Activated effector memory CD4-positive, alpha-beta T cell treated with anti-CD3 and anti-CD28 coated beads, Interleukin-2, amount 50 U/mL, for 16 hours (primary cell): ENCODE results near the gene ARRDC2.
"Not testable (repeated sequence)": the region's sequence is repeated elsewhere in the genome, so short reads cannot be mapped to it uniquely, and the experiment has no call there.

Source experiments
- DNase-seq: peaks from one replicate; pipeline ENCODE4 v3.0.0-alpha.2; 2020

Gene ARRDC2

GRCh38 chr19:18017275-18018083 is 9.5 kb downstream of the ARRDC2 start:
- DNase-seq: no peak

GRCh38 chr19:18020212-18021085 is 12.5 kb downstream of the ARRDC2 start:
- DNase-seq: no peak

GRCh38 chr19:18021121-18021755 is 13.3 kb downstream of the ARRDC2 start:
- DNase-seq: peak; percentile 90

GRCh38 chr19:18023622-18024251 is 15.8 kb downstream of the ARRDC2 start:
- DNase-seq: peak; percentile 85

- no peak for DNase-seq
Measured at GRCh38 chr19:18027151-18027550, 19.2 kb downstream of the ARRDC2 start.

- no peak for DNase-seq
Measured at GRCh38 chr19:18029617-18030338, 21.8 kb downstream of the ARRDC2 start.

- DNase-seq: not testable (repeated sequence)
Measured at GRCh38 chr19:18031401-18031800, 23.4 kb downstream of the ARRDC2 start.

GRCh38 chr19:18032102-18032501 is 24.1 kb downstream of the ARRDC2 start:
- not testable (repeated sequence) for DNase-seq

GRCh38 chr19:18041054-18041453 is 33.1 kb downstream of the ARRDC2 start:
- DNase-seq: no peak

GRCh38 chr19:18043676-18044075 is 35.7 kb downstream of the ARRDC2 start:
- DNase-seq: no peak

GRCh38 chr19:18044825-18045304 is 36.9 kb downstream of the ARRDC2 start:
- DNase-seq: peak; percentile 94

GRCh38 chr19:18045307-18046050 is 37.5 kb downstream of the ARRDC2 start:
- no peak for DNase-seq

GRCh38 chr19:18046059-18046718 is 38.2 kb downstream of the ARRDC2 start:
- DNase-seq: peak; percentile 70

GRCh38 chr19:18049385-18049784 is 41.4 kb downstream of the ARRDC2 start:
- no peak for DNase-seq

- no peak for DNase-seq
Measured at GRCh38 chr19:18051887-18052286, 43.9 kb downstream of the ARRDC2 start.

GRCh38 chr19:18053576-18054219 is 45.7 kb downstream of the ARRDC2 start:
- no peak for DNase-seq

GRCh38 chr19:18055967-18056366 is 48.0 kb downstream of the ARRDC2 start:
- DNase-seq: no peak

GRCh38 chr19:18057557-18057956 is 49.6 kb downstream of the ARRDC2 start:
- DNase-seq: no peak

- DNase-seq: peak; percentile 92
Measured at GRCh38 chr19:18058208-18059009, 50.4 kb downstream of the ARRDC2 start.
